NCI-H510A (cell line): ENCODE results near the gene SHQ1.

ENCODE experiments used
- DNase-seq: peaks from one replicate; lab custom pipeline; 2025; lab: John Stamatoyannopoulos, UW

Gene SHQ1

GRCh38 chr3:72848703-72849081, 447 bp upstream of the SHQ1 start:
- no peak for DNase-seq

GRCh38 chr3:72847282-72847681, 963 bp downstream of the SHQ1 start:
- DNase-seq: no peak

DNA sequence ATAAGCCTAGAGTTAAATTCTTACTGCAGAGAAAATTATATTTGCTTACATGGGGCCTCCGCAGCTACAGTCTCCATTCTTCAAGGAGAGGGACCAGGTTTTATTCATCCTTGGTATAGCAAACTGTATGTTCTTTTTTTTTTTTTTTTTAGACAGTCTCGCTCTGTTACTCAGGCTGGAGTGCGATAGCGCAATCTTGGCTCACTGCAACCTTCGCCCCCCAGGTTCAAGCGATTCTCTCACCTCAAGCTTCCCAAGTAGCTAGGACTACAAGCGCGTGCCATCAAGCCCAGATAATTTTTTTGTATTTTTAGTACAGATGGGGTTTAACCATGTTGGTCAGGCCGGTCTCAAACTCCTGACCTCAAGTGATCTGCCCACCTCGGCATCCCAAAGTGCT, 2.1 kb downstream of the SHQ1 start:
- DNase-seq: no peak

GRCh38 chr3:72844436-72844993, 3.7 kb downstream of the SHQ1 start:
- DNase-seq: no peak

DNA sequence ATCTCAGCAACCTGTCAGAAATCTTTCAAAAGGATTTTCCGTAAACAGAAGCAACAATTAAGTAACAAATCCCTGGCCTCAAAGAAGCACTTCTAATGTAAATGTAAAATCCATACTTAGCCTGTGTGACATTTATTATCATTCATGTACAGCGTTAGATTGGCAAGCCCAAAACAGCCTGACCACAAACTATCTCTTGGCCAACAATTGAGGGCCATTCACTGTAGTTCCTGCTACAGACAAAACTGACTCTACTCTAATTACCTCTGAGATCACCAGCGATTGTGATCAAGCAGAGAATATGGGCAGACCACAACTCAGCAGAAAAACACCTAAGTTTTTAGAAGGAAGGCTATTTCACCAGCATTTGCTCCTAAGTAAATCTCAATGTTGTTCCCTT, 9.2 kb downstream of the SHQ1 start:
- no peak for DNase-seq

GRCh38 chr3:72836923-72837322, 11.3 kb downstream of the SHQ1 start:
- no peak for DNase-seq

GRCh38 chr3:72836416-72836815, 11.8 kb downstream of the SHQ1 start:
- no peak for DNase-seq

DNA sequence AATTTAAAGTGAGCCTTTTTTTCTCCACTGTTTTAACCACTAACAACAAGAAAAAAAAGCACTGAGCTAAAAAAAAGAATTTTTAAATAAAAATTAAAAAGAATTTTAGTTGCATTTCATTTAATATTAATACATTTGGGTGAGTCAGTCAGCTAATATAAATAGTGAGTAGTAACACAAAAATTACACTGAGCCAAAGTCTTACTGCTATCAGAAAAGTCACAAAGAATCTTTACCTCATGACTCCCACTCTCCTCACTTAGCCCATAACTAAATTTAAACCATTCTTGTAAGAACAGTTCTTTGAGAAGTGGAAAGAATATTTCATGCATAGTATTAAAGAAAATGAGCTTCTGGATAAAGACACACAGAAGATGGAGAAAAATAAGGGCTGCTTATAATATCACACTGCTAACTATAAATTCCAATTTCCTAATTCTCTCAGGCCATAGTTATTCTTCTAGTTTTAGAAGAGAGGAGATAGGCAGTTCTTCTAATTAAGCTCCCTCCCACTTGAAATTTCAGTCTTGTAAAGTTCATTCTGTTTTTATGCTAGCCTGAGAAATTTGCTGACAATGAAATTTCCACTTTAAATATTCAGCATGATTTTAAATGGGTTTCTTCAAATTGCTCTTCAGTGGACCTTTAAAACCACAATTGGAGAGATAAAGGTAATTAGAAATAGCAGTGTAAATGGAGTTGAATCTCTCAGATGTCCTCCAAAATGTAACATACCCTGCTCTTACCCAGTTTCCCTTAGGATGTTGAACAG, 17.6 kb downstream of the SHQ1 start:
- no peak for DNase-seq

DNA sequence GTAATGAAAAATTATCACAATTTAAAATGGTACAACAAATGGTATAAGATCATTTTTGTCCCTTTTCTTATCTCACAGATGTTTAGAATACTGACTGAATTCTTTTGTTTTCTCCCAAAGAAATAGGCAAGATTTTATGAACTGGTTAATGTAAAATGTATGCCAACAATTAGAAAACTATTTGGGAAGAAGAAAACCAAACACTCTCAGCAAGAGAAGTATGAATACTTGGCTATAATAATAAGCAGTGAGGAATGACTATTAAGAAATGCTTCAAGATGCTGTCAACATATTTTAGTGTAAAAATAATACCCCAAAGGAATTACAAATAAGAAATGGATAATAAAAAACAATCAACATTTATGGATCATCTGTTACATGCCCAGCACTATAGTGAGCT, 18.5 kb downstream of the SHQ1 start:
- no peak for DNase-seq

DNA sequence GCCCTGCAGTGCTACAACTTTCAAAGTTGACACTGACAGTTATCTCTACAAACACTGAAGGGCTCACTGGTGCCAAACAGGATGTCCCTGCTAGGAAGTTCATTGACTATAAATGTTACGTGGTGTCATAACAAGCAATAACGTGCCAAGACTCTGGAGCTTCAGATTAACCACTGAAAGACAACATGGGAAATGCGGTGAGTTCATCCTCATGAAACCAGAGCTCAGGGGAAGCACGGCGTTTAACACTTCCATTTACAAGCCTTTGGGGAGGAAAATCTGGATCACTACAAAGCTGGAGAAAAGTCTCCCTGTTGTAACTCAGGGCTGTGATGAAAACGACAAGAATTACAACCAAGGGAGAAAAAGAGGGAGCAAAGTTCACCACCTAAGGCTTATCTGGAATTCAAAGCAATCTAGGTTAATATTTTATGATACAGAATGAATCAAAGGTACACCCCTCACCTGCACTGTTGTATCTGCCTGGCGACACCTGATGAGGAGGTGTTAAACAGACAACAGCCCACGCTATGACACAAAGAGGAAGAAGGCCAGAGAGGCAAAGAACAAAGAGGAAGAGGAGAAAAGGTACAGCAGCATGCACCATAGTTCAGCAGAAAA, 27.0 kb downstream of the SHQ1 start:
- no peak for DNase-seq

GRCh38 chr3:72820415-72820814, 27.8 kb downstream of the SHQ1 start:
- DNase-seq: no peak

DNA sequence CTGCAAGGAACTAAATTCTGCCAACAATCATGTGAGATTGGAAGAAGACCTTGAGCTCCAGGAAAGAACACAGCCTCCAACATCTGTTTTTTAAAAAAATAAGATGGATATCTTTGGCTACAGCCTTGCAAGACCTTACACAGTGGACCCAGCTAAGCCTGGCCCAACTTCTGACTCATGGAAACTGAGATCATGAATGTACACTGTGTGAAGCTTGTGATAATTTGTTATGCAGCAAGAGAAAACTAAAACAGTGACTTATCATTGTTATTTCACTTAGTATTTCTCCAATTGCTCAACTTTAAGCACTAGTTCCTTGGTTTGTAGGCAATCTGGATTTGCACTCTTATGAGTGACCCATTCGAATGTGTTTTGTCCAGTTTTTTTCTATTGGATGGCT, 29.3 kb downstream of the SHQ1 start:
- DNase-seq: no peak

GRCh38 chr3:72818092-72818773, 30.0 kb downstream of the SHQ1 start:
- no peak for DNase-seq

- DNase-seq: no peak
Measured at GRCh38 chr3:72816862-72817355, 31.3 kb downstream of the SHQ1 start.

- DNase-seq: no peak
Measured at GRCh38 chr3:72814308-72814707, 33.9 kb downstream of the SHQ1 start.

DNA sequence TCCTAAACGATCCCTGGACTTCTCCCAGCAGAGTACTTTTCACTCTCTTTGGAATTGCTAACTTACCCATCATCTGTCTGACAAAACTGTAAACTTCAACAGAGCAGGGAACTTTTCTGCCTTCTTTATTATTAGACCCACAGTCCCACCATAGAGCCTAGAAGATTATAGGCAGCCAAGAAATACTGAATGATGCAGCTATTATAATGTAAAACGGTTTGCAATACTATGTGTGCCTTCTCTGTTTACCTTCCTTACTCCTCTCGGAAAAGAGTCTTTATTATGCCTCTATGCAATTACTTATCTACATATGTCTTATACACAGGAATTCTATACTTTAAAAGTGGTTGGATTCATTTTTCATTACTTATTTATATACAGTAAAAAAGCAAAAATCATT, 36.0 kb downstream of the SHQ1 start:
- no peak for DNase-seq

- DNase-seq: no peak
Measured at GRCh38 chr3:72811571-72811970, 36.7 kb downstream of the SHQ1 start.

GRCh38 chr3:72810659-72811434, 37.4 kb downstream of the SHQ1 start:
- DNase-seq: no peak

- DNase-seq: no peak
Measured at GRCh38 chr3:72810063-72810462, 38.2 kb downstream of the SHQ1 start.

DNA sequence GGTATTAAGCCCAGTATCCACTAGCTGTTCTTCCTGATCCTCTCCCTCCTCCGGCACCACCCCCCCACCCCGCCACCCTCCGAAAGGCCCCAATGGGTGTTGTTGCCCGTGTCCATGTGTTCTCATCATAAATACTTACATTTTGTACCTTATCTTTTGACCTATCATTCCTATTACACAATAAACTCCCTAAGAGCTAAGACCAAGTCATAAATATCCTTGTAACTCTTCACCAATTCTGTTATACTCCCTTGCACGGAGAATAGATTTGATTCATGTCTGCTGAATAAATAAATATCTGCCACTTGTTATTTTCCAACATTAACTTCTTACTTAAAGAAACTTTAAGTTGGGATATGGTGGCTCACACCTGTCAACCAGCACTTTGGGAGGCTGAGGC, 43.9 kb downstream of the SHQ1 start:
- no peak for DNase-seq

DNA sequence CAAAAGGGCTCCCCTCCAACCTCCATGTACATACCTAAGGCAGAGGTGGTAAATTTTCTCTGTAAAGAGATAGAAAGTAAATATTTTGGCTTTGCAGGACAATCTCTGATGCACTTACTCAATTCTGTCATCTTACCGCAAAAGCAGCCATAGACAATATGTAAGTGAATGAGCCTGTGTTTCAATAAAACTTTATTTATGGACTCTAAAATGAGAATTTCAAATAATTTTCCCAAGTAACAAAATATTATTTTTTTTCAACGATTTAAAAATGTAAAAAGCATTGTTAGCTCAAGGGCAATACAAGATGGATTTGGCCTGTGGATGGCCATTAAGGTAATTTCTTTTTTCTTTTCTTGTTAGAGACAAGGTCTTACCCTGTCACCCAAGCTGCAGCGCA, 44.7 kb downstream of the SHQ1 start:
- no peak for DNase-seq

DNA sequence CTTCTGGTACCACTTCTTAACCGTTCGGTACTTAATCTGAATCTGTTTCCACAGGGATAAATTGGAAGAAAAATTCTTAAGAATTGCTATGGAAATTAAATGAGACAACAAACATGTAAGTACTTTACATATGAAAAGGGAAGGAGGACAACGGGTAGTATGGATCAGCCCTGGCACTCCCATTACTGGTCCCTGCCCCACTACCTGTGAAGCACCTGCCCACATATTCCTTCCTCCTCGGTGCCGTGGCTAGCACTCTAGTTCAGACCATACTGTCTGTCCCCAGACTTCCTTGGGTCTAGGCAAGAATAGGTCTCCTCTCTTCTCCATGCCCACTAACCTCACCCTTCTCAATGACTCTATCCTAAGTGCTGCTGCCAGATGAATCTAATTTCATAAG, 46.2 kb downstream of the SHQ1 start:
- DNase-seq: no peak
